K562 (cell line): Measurements from ENCODE around the gene TCF4.

Experiments
- CTCF ChIP-seq, 3 experiments: IDR thresholded peaks in 2 of 3; conservative IDR thresholded peaks in 1 of 3; 2 replicates each; pipeline ENCODE4 v1.5.1; 2011 to 2012; ENCODE audit warnings: low read length in 3 of 3, mild to moderate bottlenecking in 3 of 3, control low read depth in 2 of 3, improper control_type of control experiment in 1 of 3, inconsistent platforms in 1 of 3, low read depth in 1 of 3, mixed read lengths in 1 of 3, moderate library complexity in 1 of 3; ENCODE audit not compliant: insufficient read depth in 2 of 3
- EP300 ChIP-seq: IDR thresholded peaks from 2 replicates; pipeline ENCODE4 v1.6.1; 2012; ENCODE audit warnings: low read length, improper control_type of control experiment
- GTF3C2 ChIP-seq: IDR thresholded peaks from 3 replicates; pipeline ENCODE4 v1.6.1; 2011; ENCODE audit warnings: borderline replicate concordance, mild to moderate bottlenecking, moderate library complexity; ENCODE audit not compliant: insufficient read length; ENCODE audit errors: extremely low read depth
- RAD21 ChIP-seq, 2 experiments: fragments of 250-450 bp in 1 of 2; fragments of 450-650 bp in 1 of 2; sonication (Bioruptor Pico) in 1 of 2; formaldehyde crosslinking in 1 of 2; IDR thresholded peaks in 1 of 2; conservative IDR thresholded peaks in 1 of 2; 2 replicates each; pipeline versions ENCODE4 v1.4.0 to v1.8.0; 2020 to 2022; ENCODE audit warnings: mild to moderate bottlenecking in 2 of 2, moderate library complexity in 1 of 2
- ZBTB40 ChIP-seq, 2 experiments: fragments of 450-650 bp in 1 of 2; sonication (generic) in 1 of 2; formaldehyde crosslinking in 1 of 2; IDR thresholded peaks; 2 replicates each; pipeline versions ENCODE4 v1.7.1 to v1.9.0; 2016 to 2022; ENCODE audit warnings: inconsistent platforms in 1 of 2, mild to moderate bottlenecking in 1 of 2, missing genetic modification reagents in 1 of 2
- ZBTB43 ChIP-seq: sonication (generic); formaldehyde crosslinking; IDR thresholded peaks from 2 replicates; pipeline ENCODE4 v1.8.0; 2023; ENCODE audit warnings: mild to moderate bottlenecking, missing genetic modification reagents
- ZNF133 ChIP-seq: fragments of 250-450 bp; sonication (Bioruptor Pico); IDR thresholded peaks from 2 replicates; pipeline ENCODE4 v1.4.0; 2020; ENCODE audit warnings: mild to moderate bottlenecking
- ZNF224 ChIP-seq: sonication (generic); formaldehyde crosslinking; IDR thresholded peaks from 2 replicates; pipeline ENCODE4 v1.8.0; 2022; ENCODE audit warnings: mild to moderate bottlenecking, missing genetic modification reagents
- ZNF24 ChIP-seq: fragments of 450-650 bp; IDR thresholded peaks from 2 replicates; pipeline ENCODE4 v1.6.1; 2016

- TF ChIP-seq ZNF133 (CRISPR knock-in tag) (no peak), RAD21 (CRISPR knock-in tag; conservative IDR thresholded peaks at IDR 0.05 in 1 of 2, IDR thresholded peaks at IDR 0.05 in 1 of 2) (no peak), CTCF (IDR thresholded peaks at IDR 0.05 in 2 of 3, conservative IDR thresholded peaks at IDR 0.05 in 1 of 3; ENCODE audit: insufficient read depth in 2 of 3, low read depth in 1 of 3, low read length in 3 of 3) (no peak), EP300 (no peak), GTF3C2 (no peak), ZBTB40 (IDR thresholded peaks at IDR 0.05) (no peak), ZBTB40 (CRISPR knock-in tag; IDR thresholded peaks at IDR 0.05) (no peak), ZNF224 (CRISPR knock-in tag) (no peak), ZBTB43 (CRISPR knock-in tag) (no peak), ZNF24 (no peak)
Observed at GRCh38 chr18:55585065-55585919, 2.7 kb downstream of the TCF4 start.
